ENCODE results near the gene INHBA.

- TF ChIP-seq CTCF (conservative IDR thresholded peaks at IDR 0.05; ENCODE audit: low read length) (no peak), EZH2phosphoT487 (IDR thresholded peaks at IDR 0.05; ENCODE audit: borderline replicate concordance) (no peak)
Measured at GRCh38 chr7:41691286-41692190, 11.4 kb downstream of the INHBA start.

Data from Loucy (cell line).